GM12865 (cell line): ENCODE measurements around the gene PIM3.
"Not testable (repeated sequence)": the region's sequence is repeated elsewhere in the genome, so short reads cannot be mapped to it uniquely, and the experiment has no call there.

Experiments used
- DNase-seq: peaks from one replicate; pipeline ENCODE4 v3.0.0; 2010; ENCODE audit warnings: low read depth
- H3K4me3 ChIP-seq: 2 replicates; pipeline ENCODE4 v1.5.1; 2011; ENCODE audit warnings: mild to moderate bottlenecking, low read depth, low read length, control low read depth
- TF ChIP-seq, protein P1 (sequence below): IDR thresholded peaks from 2 replicates; pipeline ENCODE4 v1.5.1; 2011; ENCODE audit warnings: low read length, control low read depth, low read depth, inconsistent platforms; ENCODE audit not compliant: insufficient read depth; ENCODE audit errors: missing control alignments

Gene PIM3

DNA sequence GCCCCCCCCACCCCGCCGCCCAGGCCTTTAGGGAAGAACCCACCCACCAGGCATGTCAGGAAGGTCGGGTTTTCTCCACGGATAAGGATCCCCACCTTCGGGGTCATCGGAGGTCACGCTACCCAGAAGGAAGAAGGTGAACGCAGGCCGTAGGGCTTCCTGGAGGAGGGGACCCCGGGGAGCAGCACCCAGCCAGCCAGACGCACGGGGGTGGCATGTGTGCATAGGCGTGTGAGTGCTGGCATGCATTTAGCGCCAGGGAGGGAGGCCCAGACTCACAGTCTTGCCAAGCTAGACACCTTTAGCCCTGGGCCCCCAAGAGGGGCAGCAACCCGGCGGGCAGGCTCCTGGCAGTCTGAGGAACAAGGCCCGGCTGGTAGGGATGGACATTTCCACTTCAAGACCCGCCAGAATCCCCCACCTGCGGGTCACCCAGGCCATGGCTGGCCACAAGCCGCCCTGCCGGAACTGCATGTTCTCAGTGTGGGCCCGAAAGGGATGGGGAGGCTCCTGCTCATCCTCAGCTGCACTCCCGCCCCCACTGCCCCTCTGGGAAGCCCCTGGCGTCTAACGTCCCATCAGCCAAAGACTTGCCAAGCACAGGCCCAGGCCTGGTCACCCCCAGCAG lies 16.7 kb upstream of the PIM3 start:
- TF ChIP-seq, protein P1, sequence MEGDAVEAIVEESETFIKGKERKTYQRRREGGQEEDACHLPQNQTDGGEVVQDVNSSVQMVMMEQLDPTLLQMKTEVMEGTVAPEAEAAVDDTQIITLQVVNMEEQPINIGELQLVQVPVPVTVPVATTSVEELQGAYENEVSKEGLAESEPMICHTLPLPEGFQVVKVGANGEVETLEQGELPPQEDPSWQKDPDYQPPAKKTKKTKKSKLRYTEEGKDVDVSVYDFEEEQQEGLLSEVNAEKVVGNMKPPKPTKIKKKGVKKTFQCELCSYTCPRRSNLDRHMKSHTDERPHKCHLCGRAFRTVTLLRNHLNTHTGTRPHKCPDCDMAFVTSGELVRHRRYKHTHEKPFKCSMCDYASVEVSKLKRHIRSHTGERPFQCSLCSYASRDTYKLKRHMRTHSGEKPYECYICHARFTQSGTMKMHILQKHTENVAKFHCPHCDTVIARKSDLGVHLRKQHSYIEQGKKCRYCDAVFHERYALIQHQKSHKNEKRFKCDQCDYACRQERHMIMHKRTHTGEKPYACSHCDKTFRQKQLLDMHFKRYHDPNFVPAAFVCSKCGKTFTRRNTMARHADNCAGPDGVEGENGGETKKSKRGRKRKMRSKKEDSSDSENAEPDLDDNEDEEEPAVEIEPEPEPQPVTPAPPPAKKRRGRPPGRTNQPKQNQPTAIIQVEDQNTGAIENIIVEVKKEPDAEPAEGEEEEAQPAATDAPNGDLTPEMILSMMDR = no peak
- DNase-seq = no peak
- no peak overlapping the region for H3K4me3 ChIP-seq

DNA sequence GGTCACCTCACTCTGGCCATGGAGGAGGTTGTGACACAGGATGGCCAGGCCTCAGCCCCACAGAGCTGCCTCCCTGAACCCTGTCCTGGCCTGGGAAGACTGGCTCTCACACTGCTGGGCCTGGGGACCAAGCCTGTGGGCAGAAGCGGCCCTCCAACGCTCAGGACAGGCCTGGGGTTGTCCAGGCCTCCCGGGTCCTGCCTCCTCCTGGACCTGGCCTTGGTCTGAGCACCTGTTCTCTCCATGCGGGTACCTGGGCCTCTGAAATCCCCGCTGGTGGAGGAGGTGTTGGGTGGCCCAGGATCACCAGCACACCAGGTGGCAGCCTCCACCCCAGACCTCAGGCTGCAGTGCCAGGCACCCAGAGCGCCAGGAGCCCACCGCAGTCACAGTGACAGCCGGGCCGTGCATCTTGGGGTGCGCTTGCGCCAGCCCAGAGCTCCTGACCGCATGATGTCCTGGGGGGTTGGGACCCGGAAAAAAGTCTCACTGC lies 16.1 kb upstream of the PIM3 start:
- TF ChIP-seq, protein P1 = no peak
- H3K4me3 ChIP-seq = no peak overlapping the region
- DNase-seq = no peak

DNA sequence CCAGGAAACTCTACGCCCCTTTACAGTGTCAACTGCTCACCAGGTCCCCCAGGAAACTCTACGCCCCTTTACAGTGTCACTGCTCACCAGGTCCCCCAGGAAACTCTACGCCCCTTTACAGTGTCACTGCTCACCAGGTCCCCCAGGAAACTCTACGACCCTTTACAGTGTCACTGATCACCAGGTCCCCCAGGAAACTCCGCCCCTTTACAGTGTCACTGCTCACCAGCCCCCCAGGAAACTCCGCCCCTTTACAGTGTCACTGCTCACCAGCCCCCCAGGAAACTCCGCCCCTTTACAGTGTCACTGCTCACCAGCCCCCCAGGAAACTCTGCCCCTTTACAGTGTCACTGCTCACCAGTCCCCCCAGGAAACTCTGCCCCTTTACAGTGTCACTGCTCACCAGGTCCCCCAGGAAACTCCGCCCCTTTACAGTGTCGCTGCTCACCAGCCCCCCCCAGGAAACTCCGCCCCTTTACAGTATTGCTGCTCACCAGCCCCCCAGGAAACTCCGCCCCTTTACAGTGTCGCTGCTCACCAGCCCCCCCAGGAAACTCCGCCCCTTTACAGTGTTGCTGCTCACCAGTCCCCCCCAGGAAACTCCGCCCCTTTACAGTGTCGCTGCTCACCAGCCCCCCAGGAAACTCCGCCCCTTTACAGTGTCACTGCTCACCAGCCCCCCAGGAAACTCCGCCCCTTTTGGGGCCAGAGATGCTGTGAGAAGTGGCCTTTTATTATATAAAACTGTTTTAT lies 15.4 kb upstream of the PIM3 start:
- H3K4me3 ChIP-seq = not testable (repeated sequence)
- DNase-seq = peak; percentile 81

DNA sequence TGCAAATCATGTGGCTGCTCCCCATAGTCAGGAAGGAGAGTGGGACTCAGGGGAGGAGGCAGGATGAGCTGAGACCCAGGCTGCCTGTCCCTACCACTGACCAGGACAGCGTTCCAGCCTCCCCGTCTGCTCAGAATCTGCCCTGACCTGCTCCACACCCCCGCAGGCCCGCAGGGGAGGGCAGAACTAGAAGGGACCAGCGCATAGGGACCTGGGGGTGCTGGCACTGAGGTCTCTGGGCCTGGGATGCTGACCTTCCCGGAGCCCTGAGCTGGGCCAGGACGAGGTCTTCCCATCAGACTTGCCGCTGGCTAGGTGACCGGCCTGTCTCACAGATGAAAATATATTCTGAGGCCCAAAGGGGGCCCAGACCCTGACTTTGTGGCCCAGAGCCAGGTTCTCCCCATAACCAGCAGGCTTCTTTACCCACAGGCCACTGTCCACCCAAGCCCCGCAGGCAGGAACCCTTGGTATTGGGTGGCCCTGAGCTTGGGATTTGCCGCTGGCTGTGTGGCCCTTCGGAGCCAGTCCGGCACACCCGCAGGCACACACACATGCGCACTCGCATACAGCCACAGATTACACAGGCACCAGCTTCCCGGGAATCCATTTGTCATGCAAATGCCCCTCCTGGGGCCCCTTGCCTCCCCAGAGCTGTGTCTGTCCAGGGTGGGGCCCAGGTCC lies 13.8 kb upstream of the PIM3 start:
- DNase-seq = no peak
- no peak overlapping the region for H3K4me3 ChIP-seq
- TF ChIP-seq, protein P1 = no peak

DNA sequence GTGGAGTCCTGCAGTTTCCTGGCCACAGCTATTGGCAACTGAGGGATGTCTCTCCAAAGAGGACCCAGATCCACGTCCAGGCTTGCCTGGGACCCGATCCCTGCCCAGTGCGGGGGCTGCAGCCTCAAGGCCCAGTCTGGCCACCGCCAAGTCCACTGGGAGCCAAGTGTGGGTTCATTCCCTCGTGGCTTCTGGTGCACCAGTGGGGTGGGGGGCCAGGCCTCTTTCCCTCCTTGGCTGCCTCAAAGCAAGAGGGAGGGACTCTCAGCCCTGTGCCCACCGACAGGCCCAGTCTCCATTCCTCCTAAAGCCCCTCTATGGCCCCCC lies 13.3 kb upstream of the PIM3 start:
- H3K4me3 ChIP-seq = no peak overlapping the region
- TF ChIP-seq, protein P1 = no peak
- no peak for DNase-seq

DNA sequence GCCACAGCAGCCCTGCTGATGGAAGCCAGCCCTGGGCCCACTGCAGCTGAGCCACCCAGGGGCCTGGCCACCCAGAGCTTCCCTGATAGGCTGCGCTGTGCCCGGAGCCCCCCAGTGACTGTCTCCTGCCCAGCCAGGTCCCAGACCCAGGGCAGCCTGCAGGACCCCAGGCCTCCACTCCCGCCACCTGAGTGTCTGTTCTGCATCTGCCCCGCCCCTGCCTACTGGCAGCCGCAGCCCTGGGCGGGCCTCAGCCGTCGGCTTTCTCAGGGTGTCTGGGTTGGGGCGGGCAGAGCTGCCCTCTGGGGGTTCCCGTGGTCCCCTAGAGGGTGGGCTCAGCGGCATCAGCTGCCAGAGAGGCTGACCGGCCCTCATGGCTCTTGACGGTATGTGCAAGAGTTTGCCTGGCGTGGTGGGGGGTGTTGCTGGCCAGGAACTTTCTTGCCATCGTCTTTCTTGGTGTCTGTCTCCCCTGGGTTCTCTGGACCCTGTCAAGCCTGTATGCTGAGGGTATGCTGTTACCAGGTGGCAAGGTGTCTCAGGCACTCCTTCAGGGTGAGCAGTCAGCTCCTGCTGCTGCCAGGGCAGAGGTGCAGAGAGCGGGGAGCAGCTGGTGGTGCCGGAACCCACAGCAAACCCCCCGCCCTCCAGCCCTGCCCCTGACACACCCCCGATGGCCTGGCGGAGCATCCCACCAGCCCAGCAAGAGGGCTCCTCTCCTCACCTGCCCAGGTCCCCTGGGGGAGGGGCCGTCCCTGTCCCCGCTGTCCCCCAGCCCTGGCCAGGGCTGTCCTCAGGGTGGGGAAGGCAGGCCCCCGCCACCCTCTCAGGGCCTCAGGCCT lies 12.2 kb upstream of the PIM3 start:
- TF ChIP-seq, protein P1 = no peak
- no peak for DNase-seq
- H3K4me3 ChIP-seq = no peak overlapping the region
